Prostate gland (tissue), 2 donors: ENCODE results near the gene SPRR2F. TPM values are rescaled to one million over a fixed set of nuclear protein-coding genes. Genes with fewer than 3 reads are reported as not detected.
"Not testable (repeated sequence)": the region's sequence is repeated elsewhere in the genome, so short reads cannot be mapped to it uniquely, and the experiment has no call there.

Source experiments
- DNase-seq: peaks from one replicate; pipeline ENCODE4 v3.0.0-alpha.2; 2019; ENCODE audit warnings: low spot score
- H3K27ac ChIP-seq, 2 donors: fragments of 200-600 bp; sonication (generic); 2 replicates each; pipeline ENCODE4 v1.5.1; 2017 to 2019
- H3K27me3 ChIP-seq: fragments of 200-600 bp; sonication (generic); replicated peaks from 2 replicates; pipeline ENCODE4 v1.5.1; 2019; ENCODE audit not compliant: insufficient read depth
- H3K36me3 ChIP-seq, 2 donors: fragments of 200-600 bp; sonication (generic); 1 replicate in 1 of 2; 2 replicates in 1 of 2; pipeline versions ENCODE4 v1.5.1 to v1.8.1; 2017 to 2019
- H3K4me1 ChIP-seq: fragments of 200-600 bp; sonication (generic); replicated peaks from 2 replicates; pipeline ENCODE4 v1.5.1; 2019
- H3K4me3 ChIP-seq, 2 donors: fragments of 200-600 bp; sonication (generic); 2 replicates each; pipeline ENCODE4 v1.5.1; 2017 to 2019
- H3K9me3 ChIP-seq: fragments of 200-600 bp; sonication (generic); 2 replicates; pipeline ENCODE4 v1.5.1; 2017
- POLR2A ChIP-seq: fragments of 450-650 bp; IDR thresholded peaks from one replicate; pipeline ENCODE4 v1.6.1; 2016; ENCODE audit warnings: antibody characterized with exemption, mild to moderate bottlenecking
- POLR2AphosphoS5 ChIP-seq: sonication (generic); formaldehyde crosslinking; IDR thresholded peaks from one replicate; pipeline ENCODE4 v1.6.1; 2017; ENCODE audit warnings: antibody characterized with exemption
- WGBS: methylation state at CpG from one replicate; pipeline ENCODE4 v1.1.5; 2018; 5-methylcytosine and 5-hydroxymethylcytosine counted together
- intact Hi-C: fragments of 100-400 bp; cut with DNase I; formaldehyde crosslinking; loops from one replicate; pipeline ENCODE4 v1.14.2; 2022
- total RNA-seq, 2 donors: library from RNA; depleted of rRNA; stranded (reverse); fragments of >200 nt; gene quantifications; one replicate each; pipeline ENCODE4 v1.1.0, GENCODE V29; 2016
- TF ChIP-seq, protein P1 (sequence below), 4 experiments: fragments of 200-600 bp in 2 of 4; fragments of 450-650 bp in 2 of 4; sonication (generic) in 2 of 4; IDR thresholded peaks; 1 replicate in 3 of 4; 2 replicates in 1 of 4; pipeline ENCODE4 v1.5.1; 2016 to 2019; ENCODE audit warnings: antibody characterized with exemption in 4 of 4, mild to moderate bottlenecking in 2 of 4, moderate library complexity in 2 of 4

SPRR2F gene
- total RNA-seq, 2 donors from 2014 or later, result 2.2 TPM; not detected in 1

GRCh38 chr1:153140484-153140883, 27.2 kb upstream of the SPRR2F start:
- DNase-seq, result no peak
- H3K4me1 ChIP-seq, result no peaks in the 10 kb centered on the region
- intact Hi-C loops, result no loop called here
- no peaks in the 10 kb centered on the region for H3K9me3 ChIP-seq
- TF ChIP-seq POLR2A (no peak), POLR2AphosphoS5 (no peak)
- TF ChIP-seq, protein P1, sequence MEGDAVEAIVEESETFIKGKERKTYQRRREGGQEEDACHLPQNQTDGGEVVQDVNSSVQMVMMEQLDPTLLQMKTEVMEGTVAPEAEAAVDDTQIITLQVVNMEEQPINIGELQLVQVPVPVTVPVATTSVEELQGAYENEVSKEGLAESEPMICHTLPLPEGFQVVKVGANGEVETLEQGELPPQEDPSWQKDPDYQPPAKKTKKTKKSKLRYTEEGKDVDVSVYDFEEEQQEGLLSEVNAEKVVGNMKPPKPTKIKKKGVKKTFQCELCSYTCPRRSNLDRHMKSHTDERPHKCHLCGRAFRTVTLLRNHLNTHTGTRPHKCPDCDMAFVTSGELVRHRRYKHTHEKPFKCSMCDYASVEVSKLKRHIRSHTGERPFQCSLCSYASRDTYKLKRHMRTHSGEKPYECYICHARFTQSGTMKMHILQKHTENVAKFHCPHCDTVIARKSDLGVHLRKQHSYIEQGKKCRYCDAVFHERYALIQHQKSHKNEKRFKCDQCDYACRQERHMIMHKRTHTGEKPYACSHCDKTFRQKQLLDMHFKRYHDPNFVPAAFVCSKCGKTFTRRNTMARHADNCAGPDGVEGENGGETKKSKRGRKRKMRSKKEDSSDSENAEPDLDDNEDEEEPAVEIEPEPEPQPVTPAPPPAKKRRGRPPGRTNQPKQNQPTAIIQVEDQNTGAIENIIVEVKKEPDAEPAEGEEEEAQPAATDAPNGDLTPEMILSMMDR (IDR thresholded peaks at IDR 0.05), result no peak
- 77% methylated on average over 3 of the region's 3 CpGs for WGBS
- H3K27me3 ChIP-seq, result no peaks in the 10 kb centered on the region
- H3K4me3 ChIP-seq, result no peak overlapping the region
- H3K36me3 ChIP-seq, result no peaks in the 10 kb centered on the region
- H3K27ac ChIP-seq, result no peak overlapping the region

GRCh38 chr1:153133743-153134142, 20.4 kb upstream of the SPRR2F start:
- WGBS, result 74% methylated on average over 2 of the region's 2 CpGs
- no peak for DNase-seq
- intact Hi-C loops, result no loop called here
- Histone ChIP-seq H3K4me1 (no peaks in the 10 kb centered on the region), H3K27me3 (no peaks in the 10 kb centered on the region), H3K4me3 (no peak overlapping the region), H3K36me3 (no peaks in the 10 kb centered on the region), H3K9me3 (no peaks in the 10 kb centered on the region), H3K27ac (no peak overlapping the region)
- TF ChIP-seq POLR2AphosphoS5 (no peak), POLR2A (no peak)
- TF ChIP-seq, protein P1 (IDR thresholded peaks at IDR 0.05), result no peak

GRCh38 chr1:153133267-153133666, 20.0 kb upstream of the SPRR2F start:
- intact Hi-C loops, result no loop called here
- 85% methylated on average over 1 of the region's 1 CpG for WGBS

GRCh38 chr1:153128688-153129087, 15.4 kb upstream of the SPRR2F start:
- H3K27ac ChIP-seq, H3K9me3 ChIP-seq, H3K4me3 ChIP-seq, DNase-seq, H3K4me1 ChIP-seq, H3K36me3 ChIP-seq, intact Hi-C loops, H3K27me3 ChIP-seq: not testable (repeated sequence)
- WGBS, result 97% methylated on average over 4 of the region's 4 CpGs

More at GRCh38 chr1:153133267-153133666, 20.0 kb upstream of the SPRR2F start:
- Histone ChIP-seq H3K4me1 (no peaks in the 10 kb centered on the region), H3K27me3 (no peaks in the 10 kb centered on the region), H3K9me3 (no peaks in the 10 kb centered on the region), H3K27ac (no peak overlapping the region), H3K36me3 (no peaks in the 10 kb centered on the region), H3K4me3 (no peak overlapping the region)
- no peak for DNase-seq
- TF ChIP-seq POLR2AphosphoS5 (no peak), POLR2A (no peak)
- TF ChIP-seq, protein P1 (IDR thresholded peaks at IDR 0.05), result no peak

DNA sequence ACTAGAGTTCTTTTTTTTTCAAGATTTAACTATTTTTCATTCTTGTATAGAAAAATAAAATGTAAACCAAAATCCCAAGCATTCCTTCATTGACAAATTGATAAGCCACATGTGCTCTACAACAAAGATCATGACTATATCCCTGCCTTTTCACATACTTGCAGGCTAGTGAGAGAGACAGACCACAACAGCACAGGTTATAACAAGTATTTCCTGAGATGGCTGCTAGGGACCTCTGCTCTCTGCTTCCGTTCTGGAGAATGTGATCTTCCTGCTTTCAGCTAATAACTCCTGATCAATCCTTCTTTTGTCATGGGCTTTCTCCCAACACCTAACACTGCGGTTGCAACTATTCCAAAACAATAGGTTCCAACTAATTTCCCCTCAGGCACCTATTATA, 14.0 kb upstream of the SPRR2F start:
- no peak overlapping the region for H3K27ac ChIP-seq
- no peaks in the 10 kb centered on the region for H3K4me1 ChIP-seq
- intact Hi-C loops, result no loop called here
- no peaks in the 10 kb centered on the region for H3K27me3 ChIP-seq
- no peak overlapping the region for H3K4me3 ChIP-seq
- no peak for DNase-seq
- no peaks in the 10 kb centered on the region for H3K36me3 ChIP-seq
- no peaks in the 10 kb centered on the region for H3K9me3 ChIP-seq
- TF ChIP-seq POLR2AphosphoS5 (no peak), POLR2A (no peak)
- TF ChIP-seq, protein P1 (IDR thresholded peaks at IDR 0.05), result no peak
- 34% methylated on average over 2 of the region's 2 CpGs for WGBS
